ENCODE measurements around the gene DDX24. TPM values are rescaled to one million over a fixed set of nuclear protein-coding genes. Genes with fewer than 3 reads are reported as not detected.

Gene DDX24
- total and polyA plus RNA-seq, 4 donors = 142 to 263 (median 251) TPM

- peaks cover 4% of the 10 kb centered on the region for H3K4me1 ChIP-seq (ENCODE audit: control insufficient read depth, insufficient read depth, low read length)
- H3K36me3 ChIP-seq (ENCODE audit: control insufficient read depth, insufficient read depth, low read length) = no peaks in the 10 kb centered on the region
- no peak overlapping the region for H3K4me3 ChIP-seq (ENCODE audit: low read depth, low read length)
- WGBS (ENCODE audit: insufficient coverage) = 63% methylated on average over 9 of the region's 10 CpGs
- no peak for DNase-seq (ENCODE audit: low read depth in 4 of 6, low spot score in 6 of 6)
- no peak overlapping the region for H3K27ac ChIP-seq (ENCODE audit: low read depth, low read length)
- H3K9me3 ChIP-seq (ENCODE audit: control insufficient read depth, insufficient read depth, low read length) = no peaks in the 10 kb centered on the region
- no peaks in the 10 kb centered on the region for H3K27me3 ChIP-seq (ENCODE audit: control insufficient read depth, insufficient read depth, low read length)
Observed at GRCh38 chr14:94021416-94022157, 59.4 kb downstream of the DDX24 start.

- no peak for DNase-seq (ENCODE audit: low read depth in 4 of 6, low spot score in 6 of 6)
- no CpG with 5 or more reads among the region's 2 CpGs for WGBS (ENCODE audit: insufficient coverage)
- no peaks in the 10 kb centered on the region for H3K27me3 ChIP-seq (ENCODE audit: control insufficient read depth, insufficient read depth, low read length)
- H3K27ac ChIP-seq (ENCODE audit: low read depth, low read length) = no peak overlapping the region
- no peaks in the 10 kb centered on the region for H3K36me3 ChIP-seq (ENCODE audit: control insufficient read depth, insufficient read depth, low read length)
- H3K9me3 ChIP-seq (ENCODE audit: control insufficient read depth, insufficient read depth, low read length) = no peaks in the 10 kb centered on the region
- no peak overlapping the region for H3K4me3 ChIP-seq (ENCODE audit: low read depth, low read length)
- H3K4me1 ChIP-seq (ENCODE audit: control insufficient read depth, insufficient read depth, low read length) = peaks cover 8% of the 10 kb centered on the region
Observed at GRCh38 chr14:94021001-94021400, 60.0 kb downstream of the DDX24 start.

GRCh38 chr14:94020267-94020666 is 60.7 kb downstream of the DDX24 start:
- no peaks in the 10 kb centered on the region for H3K36me3 ChIP-seq (ENCODE audit: control insufficient read depth, insufficient read depth, low read length)
- H3K27ac ChIP-seq (ENCODE audit: low read depth, low read length) = no peak overlapping the region
- no peaks in the 10 kb centered on the region for H3K27me3 ChIP-seq (ENCODE audit: control insufficient read depth, insufficient read depth, low read length)
- 96% methylated on average over 4 of the region's 4 CpGs for WGBS (ENCODE audit: insufficient coverage)
- DNase-seq (ENCODE audit: low read depth in 4 of 6, low spot score in 6 of 6) = no peak
- no peaks in the 10 kb centered on the region for H3K9me3 ChIP-seq (ENCODE audit: control insufficient read depth, insufficient read depth, low read length)
- H3K4me3 ChIP-seq (ENCODE audit: low read depth, low read length) = no peak overlapping the region
- peaks cover 8% of the 10 kb centered on the region for H3K4me1 ChIP-seq (ENCODE audit: control insufficient read depth, insufficient read depth, low read length)

GRCh38 chr14:94019329-94019728 is 61.7 kb downstream of the DDX24 start:
- Histone ChIP-seq H3K27me3 (ENCODE audit: control insufficient read depth, insufficient read depth, low read length) (no peaks in the 10 kb centered on the region), H3K36me3 (ENCODE audit: control insufficient read depth, insufficient read depth, low read length) (no peaks in the 10 kb centered on the region), H3K4me3 (ENCODE audit: low read depth, low read length) (no peak overlapping the region), H3K4me1 (ENCODE audit: control insufficient read depth, insufficient read depth, low read length) (peaks cover 8% of the 10 kb centered on the region), H3K27ac (ENCODE audit: low read depth, low read length) (no peak overlapping the region), H3K9me3 (ENCODE audit: control insufficient read depth, insufficient read depth, low read length) (no peaks in the 10 kb centered on the region)
- DNase-seq (ENCODE audit: low read depth in 4 of 6, low spot score in 6 of 6) = no peak
- WGBS (ENCODE audit: insufficient coverage) = 100% methylated on average over 2 of the region's 6 CpGs

- no peak for DNase-seq (ENCODE audit: low read depth in 4 of 6, low spot score in 6 of 6)
- 44% methylated on average over 4 of the region's 8 CpGs for whole genome bisulfite sequencing (ENCODE audit: insufficient coverage)
- no peak overlapping the region for H3K27ac ChIP-seq (ENCODE audit: low read depth, low read length)
- peaks cover 8% of the 10 kb centered on the region for H3K4me1 ChIP-seq (ENCODE audit: control insufficient read depth, insufficient read depth, low read length)
- no peaks in the 10 kb centered on the region for H3K9me3 ChIP-seq (ENCODE audit: control insufficient read depth, insufficient read depth, low read length)
- H3K4me3 ChIP-seq (ENCODE audit: low read depth, low read length) = no peak overlapping the region
- no peaks in the 10 kb centered on the region for H3K36me3 ChIP-seq (ENCODE audit: control insufficient read depth, insufficient read depth, low read length)
- no peaks in the 10 kb centered on the region for H3K27me3 ChIP-seq (ENCODE audit: control insufficient read depth, insufficient read depth, low read length)
Observed at GRCh38 chr14:94018308-94018707, 62.7 kb downstream of the DDX24 start.

- H3K4me1 ChIP-seq (ENCODE audit: control insufficient read depth, insufficient read depth, low read length) = peaks cover 8% of the 10 kb centered on the region
- DNase-seq (ENCODE audit: low read depth in 4 of 6, low spot score in 6 of 6) = peak in 1 of 6 donors; percentile 43
- H3K36me3 ChIP-seq (ENCODE audit: control insufficient read depth, insufficient read depth, low read length) = no peaks in the 10 kb centered on the region
- H3K27ac ChIP-seq (ENCODE audit: low read depth, low read length) = no peak overlapping the region
- H3K27me3 ChIP-seq (ENCODE audit: control insufficient read depth, insufficient read depth, low read length) = no peaks in the 10 kb centered on the region
- H3K4me3 ChIP-seq (ENCODE audit: low read depth, low read length) = no peak overlapping the region
- WGBS (ENCODE audit: insufficient coverage) = 80% methylated on average over 8 of the region's 8 CpGs
- H3K9me3 ChIP-seq (ENCODE audit: control insufficient read depth, insufficient read depth, low read length) = no peaks in the 10 kb centered on the region
Observed at GRCh38 chr14:94016446-94016976, 64.5 kb downstream of the DDX24 start.

- no peak overlapping the region for H3K4me3 ChIP-seq (ENCODE audit: low read depth, low read length)
- WGBS (ENCODE audit: insufficient coverage) = 100% methylated on average over 2 of the region's 2 CpGs
- DNase-seq (ENCODE audit: low read depth in 4 of 6, low spot score in 6 of 6) = no peak
- H3K4me1 ChIP-seq (ENCODE audit: control insufficient read depth, insufficient read depth, low read length) = peaks cover 15% of the 10 kb centered on the region
- no peaks in the 10 kb centered on the region for H3K27me3 ChIP-seq (ENCODE audit: control insufficient read depth, insufficient read depth, low read length)
- no peaks in the 10 kb centered on the region for H3K9me3 ChIP-seq (ENCODE audit: control insufficient read depth, insufficient read depth, low read length)
- H3K27ac ChIP-seq (ENCODE audit: low read depth, low read length) = no peak overlapping the region
- H3K36me3 ChIP-seq (ENCODE audit: control insufficient read depth, insufficient read depth, low read length) = no peaks in the 10 kb centered on the region
Observed at GRCh38 chr14:94015223-94015622, 65.8 kb downstream of the DDX24 start.

- WGBS (ENCODE audit: insufficient coverage) = 27% methylated on average over 6 of the region's 6 CpGs
Observed at GRCh38 chr14:94014382-94014781, 66.6 kb downstream of the DDX24 start.

GRCh38 chr14:94011795-94012194 is 69.2 kb downstream of the DDX24 start:
- Histone ChIP-seq H3K36me3 (ENCODE audit: control insufficient read depth, insufficient read depth, low read length) (no peaks in the 10 kb centered on the region), H3K27ac (ENCODE audit: low read depth, low read length) (no peak overlapping the region), H3K27me3 (ENCODE audit: control insufficient read depth, insufficient read depth, low read length) (no peaks in the 10 kb centered on the region), H3K9me3 (ENCODE audit: control insufficient read depth, insufficient read depth, low read length) (no peaks in the 10 kb centered on the region), H3K4me1 (ENCODE audit: control insufficient read depth, insufficient read depth, low read length) (peaks cover 21% of the 10 kb centered on the region), H3K4me3 (ENCODE audit: low read depth, low read length) (no peak overlapping the region)
- 68% methylated on average over 2 of the region's 2 CpGs for WGBS (ENCODE audit: insufficient coverage)
- peak in 2 of 6 donors; percentile 39 to 73 for DNase-seq (ENCODE audit: low read depth in 4 of 6, low spot score in 6 of 6)

More at GRCh38 chr14:94014382-94014781, 66.6 kb downstream of the DDX24 start:
- no peaks in the 10 kb centered on the region for H3K9me3 ChIP-seq (ENCODE audit: control insufficient read depth, insufficient read depth, low read length)
- H3K36me3 ChIP-seq (ENCODE audit: control insufficient read depth, insufficient read depth, low read length) = no peaks in the 10 kb centered on the region
- H3K4me1 ChIP-seq (ENCODE audit: control insufficient read depth, insufficient read depth, low read length) = peaks cover 22% of the 10 kb centered on the region
- DNase-seq (ENCODE audit: low read depth in 4 of 6, low spot score in 6 of 6) = peak in 3 of 6 donors; percentile 33 to 58 (median 49)
- no peaks in the 10 kb centered on the region for H3K27me3 ChIP-seq (ENCODE audit: control insufficient read depth, insufficient read depth, low read length)
- no peak overlapping the region for H3K27ac ChIP-seq (ENCODE audit: low read depth, low read length)
- H3K4me3 ChIP-seq (ENCODE audit: low read depth, low read length) = no peak overlapping the region

- Histone ChIP-seq H3K9me3 (ENCODE audit: control insufficient read depth, insufficient read depth, low read length) (no peaks in the 10 kb centered on the region), H3K27me3 (ENCODE audit: control insufficient read depth, insufficient read depth, low read length) (no peaks in the 10 kb centered on the region), H3K36me3 (ENCODE audit: control insufficient read depth, insufficient read depth, low read length) (no peaks in the 10 kb centered on the region), H3K4me1 (ENCODE audit: control insufficient read depth, insufficient read depth, low read length) (peaks cover 14% of the 10 kb centered on the region), H3K27ac (ENCODE audit: low read depth, low read length) (no peak overlapping the region), H3K4me3 (ENCODE audit: low read depth, low read length) (no peak overlapping the region)
- 98% methylated on average over 6 of the region's 6 CpGs for WGBS (ENCODE audit: insufficient coverage)
- DNase-seq (ENCODE audit: low read depth in 4 of 6, low spot score in 6 of 6) = no peak
Observed at GRCh38 chr14:94010625-94011024, 70.4 kb downstream of the DDX24 start.

Measured in spinal cord (tissue), 10 donors.